Erythroblast (primary cell): ENCODE data around the gene CCDC63.

Source experiments
- GATA1 ChIP-seq: IDR thresholded peaks from 2 replicates; pipeline ENCODE4 v1.6.1; 2011; ENCODE audit warnings: low read depth, mild to moderate bottlenecking, control low read depth, low read length, moderate library complexity
- POLR2A ChIP-seq: IDR thresholded peaks from 2 replicates; pipeline ENCODE4 v1.6.1; 2011; ENCODE audit warnings: mild to moderate bottlenecking, low read length

GRCh38 chr12:110922652-110923051, 75.9 kb downstream of the CCDC63 start:
- TF ChIP-seq POLR2A (no peak), GATA1 (no peak)
